Epithelial cell of esophagus (primary cell): ENCODE data around the gene RHEB.

Source experiments
- DNase-seq: peaks from one replicate; pipeline ENCODE4 v3.0.0; 2010; ENCODE audit warnings: low read depth
- H3K4me3 ChIP-seq: 2 replicates; pipeline ENCODE4 v1.5.1; 2011; ENCODE audit warnings: mild to moderate bottlenecking, low read length, control low read depth
- TF ChIP-seq, protein P1 (sequence below): IDR thresholded peaks from 2 replicates; pipeline ENCODE4 v1.5.1; 2011; ENCODE audit warnings: low read depth, mild to moderate bottlenecking, low read length, control low read depth, inconsistent platforms; ENCODE audit not compliant: insufficient read depth; ENCODE audit errors: missing control alignments

The RHEB gene

DNA sequence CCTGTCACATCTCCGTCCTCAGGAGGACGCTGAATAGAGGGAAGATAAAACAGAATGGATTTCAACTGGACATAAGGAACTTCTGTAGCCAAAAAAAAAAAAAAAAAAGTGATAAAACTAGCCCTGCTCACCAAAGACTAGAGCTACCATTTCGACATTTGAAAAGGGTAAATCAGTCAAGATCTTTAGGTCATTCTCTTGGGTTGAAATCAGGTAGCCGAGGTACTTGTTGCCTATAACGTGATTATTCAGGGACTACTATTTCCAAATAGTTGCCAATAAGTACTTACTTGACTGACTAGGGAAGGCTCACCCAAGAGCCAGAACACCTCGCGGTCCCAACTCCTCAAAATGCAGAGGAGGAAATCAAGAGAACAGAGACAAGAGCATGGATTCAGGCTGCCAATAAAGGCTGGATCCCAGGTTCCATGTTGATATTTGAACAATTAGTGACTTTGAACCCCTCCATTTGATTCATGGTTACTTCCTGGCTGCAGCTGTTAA lies 2.0 kb downstream of the RHEB start:
- TF ChIP-seq, protein P1, sequence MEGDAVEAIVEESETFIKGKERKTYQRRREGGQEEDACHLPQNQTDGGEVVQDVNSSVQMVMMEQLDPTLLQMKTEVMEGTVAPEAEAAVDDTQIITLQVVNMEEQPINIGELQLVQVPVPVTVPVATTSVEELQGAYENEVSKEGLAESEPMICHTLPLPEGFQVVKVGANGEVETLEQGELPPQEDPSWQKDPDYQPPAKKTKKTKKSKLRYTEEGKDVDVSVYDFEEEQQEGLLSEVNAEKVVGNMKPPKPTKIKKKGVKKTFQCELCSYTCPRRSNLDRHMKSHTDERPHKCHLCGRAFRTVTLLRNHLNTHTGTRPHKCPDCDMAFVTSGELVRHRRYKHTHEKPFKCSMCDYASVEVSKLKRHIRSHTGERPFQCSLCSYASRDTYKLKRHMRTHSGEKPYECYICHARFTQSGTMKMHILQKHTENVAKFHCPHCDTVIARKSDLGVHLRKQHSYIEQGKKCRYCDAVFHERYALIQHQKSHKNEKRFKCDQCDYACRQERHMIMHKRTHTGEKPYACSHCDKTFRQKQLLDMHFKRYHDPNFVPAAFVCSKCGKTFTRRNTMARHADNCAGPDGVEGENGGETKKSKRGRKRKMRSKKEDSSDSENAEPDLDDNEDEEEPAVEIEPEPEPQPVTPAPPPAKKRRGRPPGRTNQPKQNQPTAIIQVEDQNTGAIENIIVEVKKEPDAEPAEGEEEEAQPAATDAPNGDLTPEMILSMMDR, result no peak
- no peak for DNase-seq
- peak overlapping the region; percentile 88 for H3K4me3 ChIP-seq

DNA sequence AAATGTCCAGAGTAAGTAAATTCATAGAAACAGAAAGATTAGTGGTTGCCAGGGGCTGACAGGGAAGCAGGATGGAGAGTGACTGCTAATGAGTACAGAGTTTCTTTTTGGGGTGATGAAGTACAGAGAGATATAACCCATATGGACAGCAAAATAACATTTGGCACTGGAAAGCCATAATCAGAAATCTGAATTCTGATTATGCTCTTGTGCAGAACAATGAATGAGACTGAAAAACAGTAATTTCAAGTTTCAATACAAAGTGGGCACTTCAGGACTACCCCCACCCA lies 4.5 kb downstream of the RHEB start:
- no peak for DNase-seq
- TF ChIP-seq, protein P1, result no peak
- H3K4me3 ChIP-seq, result no peak overlapping the region

DNA sequence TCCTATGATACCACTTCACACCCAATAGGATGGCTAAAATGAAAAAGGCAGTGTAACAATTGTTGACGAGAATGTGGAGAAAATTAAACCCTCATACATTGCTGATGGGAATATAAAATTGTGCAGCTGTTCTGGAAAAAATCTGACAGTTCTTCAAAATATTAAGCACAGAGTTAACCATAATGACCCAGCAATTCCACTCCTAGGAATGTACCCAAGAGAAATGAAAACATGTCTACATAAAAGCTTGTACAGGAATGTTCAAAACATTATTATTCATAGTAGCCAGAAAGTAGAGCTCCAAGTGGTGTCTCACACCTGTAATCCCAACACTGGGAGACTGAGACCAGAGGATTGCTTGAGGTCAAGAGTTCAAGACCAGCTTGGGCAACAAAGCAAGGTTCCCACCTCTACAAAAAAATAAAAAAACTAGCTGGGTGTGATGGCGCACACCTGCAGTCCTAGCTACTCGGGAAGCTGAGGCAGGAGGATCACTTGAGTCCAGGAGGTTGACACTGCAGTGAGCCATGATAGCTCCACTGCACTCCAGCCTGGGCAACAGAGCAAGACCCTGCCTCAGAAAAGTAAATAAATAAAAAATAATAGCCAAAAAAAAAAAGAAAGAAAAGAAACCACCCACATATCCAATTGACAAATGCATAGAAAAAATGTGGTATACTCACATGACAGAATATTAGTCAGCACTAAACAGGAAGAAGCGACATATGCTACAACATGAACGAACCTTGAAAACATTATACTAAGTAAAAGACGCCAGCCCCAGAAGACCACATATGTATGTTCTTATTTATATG lies 5.0 kb downstream of the RHEB start:
- TF ChIP-seq, protein P1, result no peak
- peak; percentile 36 for DNase-seq
- H3K4me3 ChIP-seq, result no peak overlapping the region

GRCh38 chr7:151513133-151513532 lies 6.6 kb downstream of the RHEB start:
- H3K4me3 ChIP-seq, result no peak overlapping the region
- TF ChIP-seq, protein P1, result no peak
- DNase-seq, result no peak

DNA sequence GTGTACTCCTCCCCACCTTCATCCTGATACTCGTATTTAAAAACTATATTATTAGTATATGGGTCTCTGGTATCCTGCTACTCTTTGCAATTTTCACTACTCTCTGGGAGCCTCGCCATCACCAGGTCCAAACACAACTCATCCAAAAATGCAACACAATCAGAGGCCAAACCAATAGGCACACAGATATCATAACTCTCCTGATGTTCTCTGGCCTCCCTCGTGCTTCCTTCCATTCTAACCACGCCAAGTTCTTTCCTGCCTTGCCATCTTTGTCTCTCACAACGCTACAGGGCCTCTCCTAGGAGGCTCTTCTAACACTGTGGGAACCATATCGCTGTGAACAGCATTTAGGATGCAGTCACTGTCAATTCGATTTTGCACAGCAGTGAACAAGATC lies 7.3 kb downstream of the RHEB start:
- H3K4me3 ChIP-seq, result no peak overlapping the region
- TF ChIP-seq, protein P1, result no peak
- DNase-seq, result no peak

- DNase-seq, result peak; percentile 35
- TF ChIP-seq, protein P1, result no peak
- no peak overlapping the region for H3K4me3 ChIP-seq
These were observed 7.7 kb downstream of the RHEB start for GRCh38 chr7:151511946-151512345.

DNA sequence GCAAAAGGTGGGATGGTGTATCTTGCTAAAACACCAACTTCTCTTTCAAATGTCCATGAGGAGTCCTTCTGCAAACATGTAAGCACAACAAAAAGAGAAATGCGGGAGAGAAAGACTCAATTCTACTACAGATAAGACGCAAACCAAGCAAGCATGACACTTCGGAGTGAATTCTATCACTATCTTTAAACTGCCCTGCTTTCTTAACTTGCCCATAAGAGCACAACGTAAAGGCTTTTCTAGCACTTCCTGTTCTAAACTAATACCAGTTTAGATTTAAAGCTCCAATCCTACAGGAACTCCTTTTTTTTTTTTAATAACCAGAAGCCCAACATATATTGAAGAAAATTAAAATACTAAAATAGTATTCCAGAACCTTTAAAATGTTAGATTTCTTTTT lies 8.4 kb downstream of the RHEB start:
- H3K4me3 ChIP-seq, result no peak overlapping the region
- TF ChIP-seq, protein P1, result no peak
- no peak for DNase-seq
